ENCODE data around the gene CEP83. TPM values are rescaled to one million over a fixed set of nuclear protein-coding genes. Genes with fewer than 3 reads are reported as not detected.
"Not testable (repeated sequence)": the region's sequence is repeated elsewhere in the genome, so short reads cannot be mapped to it uniquely, and the experiment has no call there.

Gene CEP83
- polyA plus RNA-seq, 3 donors from 2014 or later = 2.0 to 4.4 (median 4.1) TPM

GRCh38 chr12:94460616-94460959 lies 921 bp upstream of the CEP83 start:
- H3K9me3 Mint-ChIP-seq = no peaks in the 10 kb centered on the region
- peaks cover 20 to 33% of the 10 kb centered on the region in 2 donors for H3K4me1 Mint-ChIP-seq
- no peak for DNase-seq
- peaks cover 0 to 4% (median 4%) of the 10 kb centered on the region in 3 donors for H3K36me3 Mint-ChIP-seq
- peak overlapping the region; percentile 79 to 96 (median 93) for H3K27ac Mint-ChIP-seq
- H3K27me3 Mint-ChIP-seq (ENCODE audit: low read depth in 3 of 3) = peaks cover 6 to 14% (median 10%) of the 10 kb centered on the region in 3 donors
- peak overlapping the region; percentile 92 to 97 (median 95) for H3K4me3 Mint-ChIP-seq

DNA sequence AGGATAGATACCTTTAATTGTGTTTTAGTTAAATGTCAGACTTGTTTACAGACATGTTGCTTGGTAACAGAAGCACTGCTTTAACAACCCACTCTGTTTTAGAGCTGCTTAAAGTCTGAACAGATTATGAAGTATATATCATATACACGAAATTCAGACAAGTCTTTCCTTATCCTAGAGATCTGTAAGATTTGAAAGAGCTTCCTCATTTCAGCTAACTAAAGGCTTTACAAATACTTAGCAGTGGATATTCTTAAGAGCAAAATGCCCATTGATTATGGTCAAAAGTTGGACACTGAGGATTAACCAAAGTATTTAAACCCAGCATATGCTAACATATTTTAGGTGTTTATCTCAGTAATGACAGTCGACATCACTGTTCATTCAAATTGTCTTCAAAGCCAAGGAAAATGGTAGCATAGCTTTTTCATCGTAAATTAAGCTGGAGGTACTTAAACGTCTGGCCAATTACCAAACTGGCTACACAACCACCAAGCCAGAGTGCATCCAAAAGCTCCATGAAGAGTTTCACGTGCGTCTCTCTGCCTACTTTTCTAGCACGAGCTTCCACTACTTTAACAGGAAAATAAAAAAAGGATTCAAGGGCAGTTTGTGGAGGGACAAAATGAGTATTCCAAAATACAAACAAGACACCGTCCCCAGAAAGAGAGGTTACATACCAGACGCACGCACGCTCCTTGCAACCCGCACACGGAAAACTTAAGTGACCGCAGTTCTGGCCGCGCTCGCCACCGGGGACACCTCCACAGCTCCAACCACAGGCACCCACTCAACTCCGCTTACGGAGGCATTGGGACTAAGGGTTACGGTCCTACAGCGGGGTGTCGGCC lies 565 bp downstream of the CEP83 start:
- peaks cover 20 to 33% of the 10 kb centered on the region in 2 donors for H3K4me1 Mint-ChIP-seq
- peaks cover 6 to 12% (median 10%) of the 10 kb centered on the region in 3 donors for H3K27me3 Mint-ChIP-seq (ENCODE audit: low read depth in 3 of 3)
- peak overlapping the region; percentile 89 to 96 (median 94) for H3K27ac Mint-ChIP-seq

GRCh38 chr12:94457311-94457710 lies 2.4 kb downstream of the CEP83 start:
- no peaks in the 10 kb centered on the region for H3K9me3 Mint-ChIP-seq
- peaks cover 6 to 12% (median 10%) of the 10 kb centered on the region in 3 donors for H3K27me3 Mint-ChIP-seq (ENCODE audit: low read depth in 3 of 3)
- H3K27ac Mint-ChIP-seq = peak overlapping the region in 3 of 6 donors; percentile 1 to 68 (median 13)

More for the DNA sequence above, 565 bp downstream of the CEP83 start:
- DNase-seq = peak in 2 of 3 donors; percentile 11 to 17
- H3K9me3 Mint-ChIP-seq = no peaks in the 10 kb centered on the region
- peak overlapping the region; percentile 92 to 97 (median 95) for H3K4me3 Mint-ChIP-seq
- H3K36me3 Mint-ChIP-seq = peaks cover 4 to 7% (median 4%) of the 10 kb centered on the region in 3 donors

DNA sequence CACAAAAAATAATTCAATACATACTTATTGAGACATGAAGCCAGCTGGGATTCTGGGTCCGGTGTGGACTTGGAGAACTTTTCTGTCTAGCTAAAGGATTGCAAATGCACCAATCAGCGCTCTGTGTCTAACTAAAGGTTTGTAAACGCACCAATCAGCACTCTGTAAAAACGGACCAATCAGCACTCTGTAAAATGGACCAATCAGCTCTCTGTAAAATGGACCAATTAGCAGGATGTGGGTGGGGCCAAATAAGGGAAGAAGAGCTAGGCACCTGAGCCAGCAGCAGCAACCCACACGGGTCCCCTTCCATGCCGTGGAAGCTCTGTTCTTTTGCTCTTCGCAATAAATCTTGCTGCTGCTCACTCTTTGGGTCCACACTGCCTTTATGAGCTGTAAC lies 5.3 kb downstream of the CEP83 start:
- H3K27ac Mint-ChIP-seq; DNase-seq; H3K27me3 Mint-ChIP-seq (ENCODE audit: low read depth in 3 of 3); H3K4me3 Mint-ChIP-seq; H3K9me3 Mint-ChIP-seq: not testable (repeated sequence)
- Mint-ChIP-seq H3K4me1 (peaks cover 11 to 27% of the 10 kb centered on the region in 2 donors), H3K36me3 (peaks cover 4 to 12% (median 8%) of the 10 kb centered on the region in 3 donors)

More at GRCh38 chr12:94457311-94457710, 2.4 kb downstream of the CEP83 start:
- Mint-ChIP-seq H3K4me1 (peaks cover 20 to 33% of the 10 kb centered on the region in 2 donors), H3K36me3 (peaks cover 4 to 8% (median 4%) of the 10 kb centered on the region in 3 donors), H3K4me3 (peak overlapping the region in 2 of 5 donors; percentile 46 to 57)
- no peak for DNase-seq

DNA sequence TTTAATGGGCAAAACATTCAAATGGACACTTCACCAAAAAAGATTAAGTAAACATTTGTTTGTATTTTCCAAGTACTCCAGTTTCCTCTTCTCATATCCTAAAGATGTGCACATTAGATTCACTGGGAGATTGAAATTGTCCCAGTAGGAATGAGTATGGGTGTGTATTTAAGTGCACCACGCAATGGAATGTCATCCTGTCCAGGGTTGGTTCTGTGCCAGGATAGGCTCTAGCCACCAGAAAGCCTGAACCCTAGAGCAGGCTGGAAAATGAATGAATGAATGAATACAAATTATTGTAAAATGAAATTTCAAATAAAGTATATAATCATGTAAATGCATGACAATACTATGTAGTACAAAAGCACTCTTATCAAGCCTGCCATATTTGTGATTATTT lies 14.0 kb downstream of the CEP83 start:
- Mint-ChIP-seq H3K9me3 (peaks cover 0 to 1% (median 0%) of the 10 kb centered on the region in 6 donors), H3K36me3 (peaks cover 0 to 21% (median 9%) of the 10 kb centered on the region in 3 donors), H3K4me3 (no peak overlapping the region), H3K4me1 (peaks cover 0 to 4% of the 10 kb centered on the region in 2 donors), H3K27ac (no peak overlapping the region), H3K27me3 (ENCODE audit: low read depth in 3 of 3) (peaks cover 0 to 5% (median 0%) of the 10 kb centered on the region in 3 donors)
- DNase-seq = no peak

DNA sequence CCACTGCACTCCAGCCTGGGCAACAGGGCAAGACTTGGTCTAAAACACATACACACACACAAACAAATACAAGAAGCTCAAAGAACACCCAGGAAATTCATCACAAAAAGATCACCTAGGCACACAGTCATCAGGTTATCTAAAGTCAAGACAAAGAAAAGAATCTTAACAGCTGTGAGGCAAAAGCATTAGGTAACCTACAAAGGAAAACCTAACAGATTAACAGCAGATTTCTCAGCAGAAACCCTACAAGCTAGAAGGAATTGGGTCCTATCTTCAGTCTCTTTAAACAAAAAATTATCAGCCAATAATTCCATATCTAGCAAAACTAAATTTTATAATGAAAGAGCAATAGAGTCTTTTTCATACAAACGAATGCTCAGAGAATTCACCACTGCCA lies 22.4 kb downstream of the CEP83 start:
- H3K27ac Mint-ChIP-seq = no peak overlapping the region
- peaks cover 0 to 7% (median 0%) of the 10 kb centered on the region in 3 donors for H3K27me3 Mint-ChIP-seq (ENCODE audit: low read depth in 3 of 3)
- peaks cover 0 to 7% (median 2%) of the 10 kb centered on the region in 3 donors for H3K36me3 Mint-ChIP-seq
- H3K4me3 Mint-ChIP-seq = no peak overlapping the region
- H3K9me3 Mint-ChIP-seq = peaks cover 0 to 2% (median 0%) of the 10 kb centered on the region in 6 donors
- H3K4me1 Mint-ChIP-seq = peaks cover 10 to 13% of the 10 kb centered on the region in 2 donors
- DNase-seq = no peak

GRCh38 chr12:94435511-94435927 lies 24.1 kb downstream of the CEP83 start:
- Mint-ChIP-seq H3K9me3 (peaks cover 4 to 13% (median 8%) of the 10 kb centered on the region in 6 donors), H3K36me3 (peaks cover 10 to 16% (median 14%) of the 10 kb centered on the region in 3 donors), H3K27ac (peak overlapping the region in 2 of 6 donors; percentile 12 to 30), H3K4me3 (peak overlapping the region in 2 of 5 donors; percentile 7 to 24), H3K27me3 (ENCODE audit: low read depth in 3 of 3) (peaks cover 0 to 3% (median 0%) of the 10 kb centered on the region in 3 donors), H3K4me1 (peaks cover 10 to 13% of the 10 kb centered on the region in 2 donors)
- no peak for DNase-seq

GRCh38 chr12:94434171-94434570 lies 25.5 kb downstream of the CEP83 start:
- DNase-seq = no peak
- Mint-ChIP-seq H3K36me3 (peaks cover 10 to 17% (median 16%) of the 10 kb centered on the region in 3 donors), H3K27me3 (ENCODE audit: low read depth in 3 of 3) (peaks cover 0 to 3% (median 0%) of the 10 kb centered on the region in 3 donors), H3K4me1 (peaks cover 10 to 13% of the 10 kb centered on the region in 2 donors), H3K9me3 (peaks cover 7 to 22% (median 15%) of the 10 kb centered on the region in 6 donors), H3K27ac (no peak overlapping the region), H3K4me3 (no peak overlapping the region)

DNA sequence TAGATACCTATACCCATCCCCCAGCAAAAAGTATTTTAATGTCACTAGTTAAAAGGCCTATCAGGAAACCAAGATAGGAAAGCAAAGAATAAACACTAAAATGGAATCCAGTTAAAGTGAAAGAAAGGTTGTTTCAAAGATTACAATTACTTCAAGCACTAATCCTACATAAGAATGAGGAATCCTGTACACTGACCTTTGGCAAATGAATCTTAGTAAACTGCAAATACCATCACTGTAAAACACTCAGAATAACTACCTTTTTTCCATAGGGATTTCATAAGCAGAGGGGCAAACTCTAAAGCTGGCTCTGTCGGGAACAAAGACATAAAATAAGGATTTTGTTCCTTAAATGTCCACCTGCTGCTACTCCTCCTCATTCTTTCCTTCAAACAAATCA lies 25.9 kb downstream of the CEP83 start:
- Mint-ChIP-seq H3K4me1 (peaks cover 10 to 13% of the 10 kb centered on the region in 2 donors), H3K27ac (no peak overlapping the region), H3K36me3 (peaks cover 10 to 21% (median 16%) of the 10 kb centered on the region in 3 donors), H3K4me3 (no peak overlapping the region), H3K27me3 (ENCODE audit: low read depth in 3 of 3) (peaks cover 0 to 3% (median 0%) of the 10 kb centered on the region in 3 donors), H3K9me3 (peaks cover 7 to 22% (median 15%) of the 10 kb centered on the region in 6 donors)
- no peak for DNase-seq

DNA sequence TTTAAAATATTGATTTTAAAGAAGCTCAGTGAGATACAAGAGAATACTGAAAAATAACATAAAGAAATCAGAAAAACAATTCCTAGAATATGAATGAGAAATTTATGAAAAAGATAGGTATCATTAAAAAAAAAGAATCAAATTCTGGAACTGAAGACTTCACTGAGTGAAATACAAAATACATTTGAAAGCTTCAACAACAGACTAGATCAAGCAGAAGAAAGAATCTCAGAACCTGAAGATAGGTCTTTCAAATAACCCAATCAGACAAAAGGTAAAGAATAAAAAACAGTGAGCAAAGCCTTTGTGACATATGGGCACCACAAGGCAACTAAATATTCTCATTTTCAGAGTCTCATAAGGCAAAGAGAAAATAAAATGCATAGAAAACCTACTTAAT lies 29.4 kb downstream of the CEP83 start:
- Mint-ChIP-seq H3K4me1 (peaks cover 3 to 5% of the 10 kb centered on the region in 2 donors), H3K27ac (no peak overlapping the region)
- DNase-seq = no peak

GRCh38 chr12:94429633-94430032 lies 30.0 kb downstream of the CEP83 start:
- Mint-ChIP-seq H3K36me3 (peaks cover 10 to 30% (median 20%) of the 10 kb centered on the region in 3 donors), H3K4me1 (peaks cover 0 to 1% of the 10 kb centered on the region in 2 donors), H3K27ac (no peak overlapping the region), H3K9me3 (peaks cover 7 to 22% (median 15%) of the 10 kb centered on the region in 6 donors), H3K4me3 (no peak overlapping the region), H3K27me3 (ENCODE audit: low read depth in 3 of 3) (no peaks in the 10 kb centered on the region)
- no peak for DNase-seq

More for the DNA sequence above, 29.4 kb downstream of the CEP83 start:
- peaks cover 0 to 1% (median 0%) of the 10 kb centered on the region in 3 donors for H3K27me3 Mint-ChIP-seq (ENCODE audit: low read depth in 3 of 3)
- no peak overlapping the region for H3K4me3 Mint-ChIP-seq
- H3K9me3 Mint-ChIP-seq = peaks cover 7 to 22% (median 15%) of the 10 kb centered on the region in 6 donors
- H3K36me3 Mint-ChIP-seq = peaks cover 10 to 30% (median 19%) of the 10 kb centered on the region in 3 donors

GRCh38 chr12:94429191-94429590 lies 30.5 kb downstream of the CEP83 start:
- DNase-seq = no peak
- no peaks in the 10 kb centered on the region for H3K27me3 Mint-ChIP-seq (ENCODE audit: low read depth in 3 of 3)
- H3K27ac Mint-ChIP-seq = no peak overlapping the region
- peaks cover 10 to 30% (median 24%) of the 10 kb centered on the region in 3 donors for H3K36me3 Mint-ChIP-seq
- H3K9me3 Mint-ChIP-seq = peaks cover 7 to 24% (median 15%) of the 10 kb centered on the region in 6 donors
- H3K4me1 Mint-ChIP-seq = peaks cover 0 to 1% of the 10 kb centered on the region in 2 donors
- no peak overlapping the region for H3K4me3 Mint-ChIP-seq

DNA sequence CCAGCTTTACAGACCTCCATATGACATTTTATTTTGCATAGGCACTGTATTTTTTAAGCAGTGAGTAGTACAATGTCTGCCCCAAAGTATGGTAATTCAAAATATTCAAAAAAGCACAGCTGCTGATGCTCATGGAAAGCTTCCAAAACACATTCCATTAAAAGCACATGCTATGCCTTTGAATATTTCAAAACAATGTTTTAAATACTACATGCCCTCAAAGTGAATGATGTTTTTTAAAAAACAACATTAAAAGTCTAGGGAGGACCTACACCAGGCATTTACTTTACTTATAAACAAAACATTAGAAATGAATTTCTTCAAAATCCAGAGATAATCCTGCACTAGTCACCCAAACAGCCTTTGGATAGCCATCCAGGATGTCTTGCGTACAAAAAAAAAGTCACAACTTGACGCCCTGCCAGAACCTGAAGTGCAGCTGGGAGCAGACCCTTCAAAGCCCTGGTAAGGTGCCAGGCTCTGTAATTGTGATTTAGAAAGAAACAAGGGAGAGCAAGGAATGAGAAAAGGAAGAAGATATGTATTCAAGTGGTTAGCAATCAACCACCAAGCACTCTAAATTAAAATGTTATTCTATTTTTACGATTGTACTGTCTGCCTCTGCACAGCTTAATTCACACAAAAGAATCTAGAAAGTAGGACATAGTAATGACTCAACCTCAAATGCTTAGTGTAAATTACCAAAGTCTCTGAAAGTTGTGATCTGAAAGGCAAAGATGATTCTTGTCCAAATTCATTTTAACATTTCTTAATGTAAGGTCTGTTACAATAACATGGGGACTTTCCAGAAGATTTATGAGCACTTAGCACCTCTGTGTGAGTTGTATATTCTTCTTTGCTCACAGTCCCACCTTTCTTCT lies 31.9 kb downstream of the CEP83 start:
- Mint-ChIP-seq H3K27me3 (ENCODE audit: low read depth in 3 of 3) (no peaks in the 10 kb centered on the region), H3K36me3 (peaks cover 16 to 37% (median 33%) of the 10 kb centered on the region in 3 donors), H3K4me3 (no peak overlapping the region), H3K27ac (peak overlapping the region in 2 of 6 donors; percentile 45 to 62), H3K4me1 (peaks cover 0 to 1% of the 10 kb centered on the region in 2 donors), H3K9me3 (peaks cover 10 to 28% (median 19%) of the 10 kb centered on the region in 6 donors)
- no peak for DNase-seq

Measured in immature natural killer cell (primary cell).